Nephron (organoid): ENCODE results near the gene LCP1.

Experiments
- H3K27ac Mint-ChIP-seq, 3 experiments: 2 replicates each; pipeline ENCODE4 v1.8.0; 2020; ENCODE audit warnings: mixed read lengths in 3 of 3, mild to moderate bottlenecking in 2 of 3, moderate library complexity in 1 of 3
- H3K27me3 Mint-ChIP-seq: 2 replicates; pipeline ENCODE4 v1.8.0; 2021; ENCODE audit warnings: low read depth, mild to moderate bottlenecking, moderate library complexity, mixed read lengths
- H3K36me3 Mint-ChIP-seq: 2 replicates; pipeline ENCODE4 v1.8.0; 2020; ENCODE audit warnings: low read depth, mixed read lengths
- H3K4me1 Mint-ChIP-seq: 2 replicates; pipeline ENCODE4 v1.8.0; 2020; ENCODE audit warnings: mixed read lengths
- H3K4me3 Mint-ChIP-seq, 3 experiments: 2 replicates each; pipeline ENCODE4 v1.8.0; 2020; ENCODE audit warnings: mild to moderate bottlenecking in 3 of 3, mixed read lengths in 3 of 3, moderate library complexity in 2 of 3
- H3K9me3 Mint-ChIP-seq: 2 replicates; pipeline ENCODE4 v1.8.0; 2020; ENCODE audit warnings: mixed read lengths
- CTCF ChIP-seq, 3 experiments: fragments of 200-600 bp; sonication (generic); IDR thresholded peaks; one replicate each; pipeline ENCODE4 v1.5.0; 2021; ENCODE audit warnings: antibody characterized with exemption in 3 of 3; ENCODE audit not compliant: unreplicated experiment in 3 of 3

LCP1 gene

GRCh38 chr13:46198696-46199193 lies 16.8 kb upstream of the LCP1 start:
- no peak for TF ChIP-seq CTCF (IDR thresholded peaks at IDR 0.05; ENCODE audit: unreplicated experiment in 3 of 3)
- Mint-ChIP-seq H3K9me3 (no peaks in the 10 kb centered on the region), H3K27ac (no peak overlapping the region), H3K4me3 (no peak overlapping the region), H3K36me3 (no peaks in the 10 kb centered on the region), H3K4me1 (no peaks in the 10 kb centered on the region), H3K27me3 (no peaks in the 10 kb centered on the region)

GRCh38 chr13:46197299-46198048 lies 15.5 kb upstream of the LCP1 start:
- Mint-ChIP-seq H3K4me1 (no peaks in the 10 kb centered on the region), H3K4me3 (no peak overlapping the region), H3K27me3 (no peaks in the 10 kb centered on the region), H3K36me3 (no peaks in the 10 kb centered on the region), H3K9me3 (no peaks in the 10 kb centered on the region), H3K27ac (no peak overlapping the region)
- TF ChIP-seq CTCF (IDR thresholded peaks at IDR 0.05; ENCODE audit: unreplicated experiment in 3 of 3), result no peak

DNA sequence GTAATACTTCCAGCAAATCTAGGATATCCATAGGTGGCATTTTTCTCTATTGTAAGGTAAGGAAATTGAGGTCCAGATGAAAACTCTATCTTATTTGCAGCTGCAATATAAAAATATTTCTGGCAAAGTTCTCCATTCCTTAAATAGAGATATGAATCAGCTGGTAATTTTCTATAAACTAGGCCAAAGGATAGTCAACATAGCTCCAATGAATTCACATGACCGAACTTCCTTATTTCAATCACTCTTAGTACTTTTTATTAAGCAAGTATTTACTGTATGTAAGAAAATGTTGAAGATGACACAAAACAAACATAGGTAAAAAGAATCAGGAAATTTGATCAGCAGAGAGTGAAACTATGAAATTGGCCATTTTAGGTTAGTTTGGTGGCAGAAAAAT lies 13.0 kb upstream of the LCP1 start:
- Mint-ChIP-seq H3K4me3 (no peak overlapping the region), H3K27ac (no peak overlapping the region), H3K9me3 (no peaks in the 10 kb centered on the region), H3K4me1 (no peaks in the 10 kb centered on the region), H3K27me3 (no peaks in the 10 kb centered on the region), H3K36me3 (no peaks in the 10 kb centered on the region)
- no peak for TF ChIP-seq CTCF (IDR thresholded peaks at IDR 0.05; ENCODE audit: unreplicated experiment in 3 of 3)

DNA sequence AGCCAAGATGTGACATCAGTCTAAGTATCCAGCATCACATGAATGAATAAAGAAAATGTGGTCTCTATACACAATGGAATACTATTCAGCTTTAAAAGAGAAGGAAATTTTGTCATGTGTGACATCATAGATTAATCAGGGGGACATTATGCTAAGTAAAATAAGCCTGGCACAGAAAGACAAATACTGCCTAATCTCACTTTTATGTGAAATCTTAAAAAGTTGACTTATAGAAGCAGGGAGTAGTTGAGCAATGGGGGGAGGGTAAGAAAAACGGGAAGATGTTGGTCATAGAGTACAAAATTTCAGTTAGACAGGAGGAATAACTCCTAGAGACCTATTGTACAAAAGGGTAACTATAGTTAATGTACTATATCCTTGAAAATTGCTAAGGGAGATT lies 10.4 kb upstream of the LCP1 start:
- no peak for TF ChIP-seq CTCF (IDR thresholded peaks at IDR 0.05; ENCODE audit: unreplicated experiment in 3 of 3)

DNA sequence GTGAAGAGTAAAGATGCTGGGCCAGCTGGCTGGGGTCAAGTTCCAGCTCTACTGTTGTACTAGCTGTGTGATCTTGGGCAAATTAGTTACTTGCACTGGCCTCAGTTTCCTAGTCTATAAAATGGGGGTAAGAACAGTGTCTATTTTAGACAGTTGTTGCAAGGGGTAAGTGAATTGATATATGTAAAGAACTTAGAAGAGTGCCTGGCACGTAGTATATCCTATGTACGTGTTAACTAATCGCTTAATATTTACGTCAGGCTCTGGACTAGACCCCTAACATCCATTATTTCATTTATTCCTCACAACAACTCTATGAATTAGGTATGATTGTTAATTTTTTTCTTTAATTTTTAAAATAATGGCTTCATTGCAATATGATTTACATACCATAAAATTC lies 3.7 kb upstream of the LCP1 start:
- H3K27ac Mint-ChIP-seq, result no peak overlapping the region
- peaks cover 9% of the 10 kb centered on the region for H3K4me1 Mint-ChIP-seq
- no peak overlapping the region for H3K4me3 Mint-ChIP-seq
- H3K9me3 Mint-ChIP-seq, result no peaks in the 10 kb centered on the region
- TF ChIP-seq CTCF (IDR thresholded peaks at IDR 0.05; ENCODE audit: unreplicated experiment in 3 of 3), result no peak
- H3K27me3 Mint-ChIP-seq, result no peaks in the 10 kb centered on the region
- no peaks in the 10 kb centered on the region for H3K36me3 Mint-ChIP-seq

More for the DNA sequence above, 10.4 kb upstream of the LCP1 start:
- no peak overlapping the region for H3K27ac Mint-ChIP-seq
- H3K4me3 Mint-ChIP-seq, result no peak overlapping the region
- no peaks in the 10 kb centered on the region for H3K27me3 Mint-ChIP-seq
- H3K4me1 Mint-ChIP-seq, result no peaks in the 10 kb centered on the region
- no peaks in the 10 kb centered on the region for H3K9me3 Mint-ChIP-seq
- no peaks in the 10 kb centered on the region for H3K36me3 Mint-ChIP-seq

DNA sequence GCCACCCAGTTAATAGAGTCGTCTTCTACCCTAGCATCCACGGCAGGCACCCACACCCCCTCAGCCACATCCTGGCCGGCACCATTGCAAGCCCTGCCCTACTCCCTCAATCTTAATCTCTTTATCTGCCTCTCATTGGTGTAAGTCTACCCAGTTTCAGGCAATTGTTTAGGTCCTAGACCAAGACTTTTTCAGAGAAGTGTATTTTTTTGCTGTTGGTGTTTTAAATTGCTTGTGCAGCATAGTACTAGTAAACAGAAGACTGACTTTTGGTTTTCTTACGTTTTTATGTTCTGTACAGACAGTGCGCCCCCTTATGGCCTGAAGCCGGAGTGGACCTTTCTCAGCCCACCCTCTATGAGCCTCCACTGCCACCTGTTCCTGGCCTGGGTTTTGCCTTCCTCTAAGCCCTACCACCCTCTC lies 2.3 kb upstream of the LCP1 start:
- H3K4me1 Mint-ChIP-seq, result peaks cover 12% of the 10 kb centered on the region
- no peaks in the 10 kb centered on the region for H3K36me3 Mint-ChIP-seq
- H3K4me3 Mint-ChIP-seq, result no peak overlapping the region
- no peaks in the 10 kb centered on the region for H3K27me3 Mint-ChIP-seq
- no peak overlapping the region for H3K27ac Mint-ChIP-seq
- peak in 2 of 3 experiments; percentile 10 to 29 for TF ChIP-seq CTCF (IDR thresholded peaks at IDR 0.05; ENCODE audit: unreplicated experiment in 3 of 3)
- no peaks in the 10 kb centered on the region for H3K9me3 Mint-ChIP-seq
